Stimulated activated naive CD4-positive, alpha-beta T cell (primary cell): ENCODE results near the gene UPF3A.
"Not testable (repeated sequence)": the region's sequence is repeated elsewhere in the genome, so short reads cannot be mapped to it uniquely, and the experiment has no call there.

ENCODE experiments used
- DNase-seq, 6 experiments: peaks; one replicate each; lab custom pipeline; 2025; lab: John Stamatoyannopoulos, UW

Gene UPF3A

DNA sequence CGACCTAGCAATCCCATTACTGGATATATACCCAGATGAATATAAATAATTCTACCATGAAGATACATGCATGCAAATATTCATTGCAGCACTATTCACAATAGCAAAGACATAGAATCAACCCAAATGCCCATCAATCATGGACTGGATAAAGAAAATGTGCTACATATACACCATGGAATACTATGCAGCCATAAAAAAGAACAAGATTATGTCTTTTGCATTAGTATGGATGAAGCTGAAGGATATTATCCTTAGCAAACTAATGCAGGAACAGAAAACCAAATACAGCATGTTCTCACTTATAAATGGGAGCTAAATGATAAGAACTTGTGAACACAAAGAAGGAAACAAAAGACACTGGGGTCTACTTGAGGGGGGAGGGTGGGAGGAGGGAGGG lies 55.1 kb downstream of the UPF3A start:
- not testable (repeated sequence) for DNase-seq

DNA sequence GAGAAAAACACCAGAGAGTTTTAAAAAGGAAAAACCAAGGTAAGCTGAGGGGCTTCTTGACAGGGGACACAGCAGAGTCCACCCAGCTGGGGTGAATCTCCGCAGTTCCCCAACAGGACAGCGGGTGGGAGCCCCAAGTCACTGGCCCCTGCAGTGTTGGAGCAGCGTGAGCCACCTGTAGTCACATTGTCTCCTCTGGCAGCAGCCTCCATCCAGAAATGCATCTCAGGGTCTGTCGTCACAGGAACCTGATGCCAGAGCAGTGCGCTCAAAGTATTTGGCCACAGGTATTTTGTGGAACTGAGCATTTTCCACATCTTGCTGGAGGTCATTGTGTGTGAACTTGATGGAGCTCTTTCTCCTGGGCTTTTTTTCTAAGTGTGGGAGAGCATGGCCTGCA lies 57.6 kb downstream of the UPF3A start:
- no peak for DNase-seq

GRCh38 chr13:114339857-114340534 lies 58.6 kb downstream of the UPF3A start:
- peak in 5 of 6 experiments; percentile 10 to 56 (median 42) for DNase-seq

DNA sequence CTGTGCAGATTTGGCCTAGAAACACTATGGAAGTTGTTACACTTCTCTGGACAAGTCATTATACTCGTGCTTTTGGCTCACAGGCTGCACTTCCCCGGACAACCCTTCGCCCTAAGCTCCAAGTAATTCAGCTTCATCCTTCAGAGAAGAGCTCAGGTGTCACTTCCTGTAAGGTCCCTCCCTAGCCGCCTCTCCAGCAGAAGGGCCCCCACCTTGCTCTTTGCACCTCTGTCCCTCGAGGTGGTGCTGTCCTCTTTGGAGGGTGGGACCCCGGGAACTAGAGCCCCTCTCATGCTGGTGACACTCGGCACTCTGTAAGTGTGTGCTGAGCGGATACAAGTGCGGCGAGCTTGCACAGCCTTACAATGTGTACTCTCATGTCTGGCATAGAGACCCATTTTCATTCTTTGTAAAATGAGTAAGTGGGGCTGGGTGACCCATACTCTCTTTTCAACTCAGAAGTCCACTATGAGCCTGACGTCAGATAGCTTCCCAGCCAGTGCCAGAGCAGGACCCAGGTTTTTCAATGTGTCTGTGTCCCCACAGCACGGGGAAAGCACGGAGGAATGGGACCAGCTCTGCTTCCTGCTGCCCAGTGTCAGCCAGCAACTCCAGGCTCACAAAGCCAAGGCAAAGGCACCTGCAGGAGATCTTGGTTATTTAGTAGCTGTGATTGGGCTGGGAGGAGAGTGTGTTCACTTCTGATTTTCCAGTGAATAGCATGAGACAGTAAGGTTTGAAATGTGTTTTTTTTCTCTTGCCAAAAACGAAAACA lies 59.8 kb downstream of the UPF3A start:
- DNase-seq = no peak

GRCh38 chr13:114347256-114347655 lies 65.9 kb downstream of the UPF3A start:
- not testable (repeated sequence) for DNase-seq

DNA sequence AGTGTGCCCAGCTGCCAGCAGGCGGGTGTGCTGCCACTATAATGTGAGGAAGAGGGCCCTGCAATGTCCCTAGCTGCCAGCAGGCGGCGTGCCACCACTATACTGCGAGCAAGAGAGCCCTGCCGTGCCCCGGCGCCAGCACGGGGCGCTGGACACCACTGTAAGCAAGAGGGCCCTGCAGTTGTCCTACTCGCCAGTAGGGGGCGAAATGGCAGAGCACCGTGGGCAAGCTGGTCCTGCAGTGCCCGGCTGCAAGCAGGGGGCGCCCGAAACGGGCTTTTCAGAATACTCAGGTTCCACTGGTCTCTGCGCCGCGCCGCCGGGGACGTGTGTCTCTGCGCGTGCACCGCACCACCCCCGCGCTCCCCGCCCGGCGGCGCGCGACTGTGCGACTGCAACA lies 71.4 kb downstream of the UPF3A start:
- peak in 1 of 6 experiments; percentile 9 for DNase-seq

- not testable (repeated sequence) for DNase-seq
Observed at GRCh38 chr13:114353382-114353781, 72.0 kb downstream of the UPF3A start.
